ENCODE results near the gene DPY19L1.
"Not testable (repeated sequence)": the region's sequence is repeated elsewhere in the genome, so short reads cannot be mapped to it uniquely, and the experiment has no call there.

DPY19L1 gene

DNA sequence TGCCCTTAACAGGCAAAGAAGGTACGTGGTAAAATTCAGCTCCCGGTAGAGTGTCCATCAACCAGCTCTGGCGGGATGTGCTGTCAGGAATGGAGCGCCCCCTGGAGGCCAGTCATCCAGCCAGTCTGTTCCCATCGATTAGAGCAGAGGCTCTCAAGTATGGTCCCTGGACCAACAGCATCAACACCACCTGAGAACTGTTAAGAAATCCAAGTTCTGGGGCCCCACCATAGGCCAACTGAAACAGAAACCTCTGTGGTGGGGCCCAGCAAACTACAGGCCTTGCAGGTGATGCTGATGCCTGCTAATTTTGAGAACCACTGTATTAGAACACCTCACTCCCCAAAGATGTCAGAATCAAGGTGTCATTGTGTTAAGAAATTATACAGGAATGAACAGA lies 109.2 kb downstream of the DPY19L1 start:
- peak; percentile 37 to 46 (median 41) for DNase-seq (ENCODE audit: low read depth in 2 of 3, low spot score in 1 of 3)

DNA sequence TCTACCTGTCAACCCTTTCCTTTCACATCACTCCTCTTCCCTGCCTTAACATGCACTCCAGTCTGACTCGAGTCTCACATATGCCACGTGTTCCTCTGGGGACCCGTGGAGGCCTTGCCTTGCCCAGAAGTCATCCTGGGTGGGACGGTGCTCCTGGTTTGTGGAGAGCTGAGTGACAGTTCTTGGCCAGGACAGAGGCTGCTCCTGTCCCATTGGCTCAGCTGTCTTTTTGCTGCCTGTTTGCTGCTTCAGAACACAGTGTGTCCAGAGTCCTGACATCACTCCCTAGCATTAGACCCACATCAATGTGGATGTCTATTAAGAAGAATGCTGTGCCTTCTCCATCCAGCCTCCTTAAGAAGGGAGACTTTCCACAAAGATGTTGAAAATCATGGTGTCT lies 116.8 kb downstream of the DPY19L1 start:
- not testable (repeated sequence) for DNase-seq (ENCODE audit: low read depth in 2 of 3, low spot score in 1 of 3)

DNA sequence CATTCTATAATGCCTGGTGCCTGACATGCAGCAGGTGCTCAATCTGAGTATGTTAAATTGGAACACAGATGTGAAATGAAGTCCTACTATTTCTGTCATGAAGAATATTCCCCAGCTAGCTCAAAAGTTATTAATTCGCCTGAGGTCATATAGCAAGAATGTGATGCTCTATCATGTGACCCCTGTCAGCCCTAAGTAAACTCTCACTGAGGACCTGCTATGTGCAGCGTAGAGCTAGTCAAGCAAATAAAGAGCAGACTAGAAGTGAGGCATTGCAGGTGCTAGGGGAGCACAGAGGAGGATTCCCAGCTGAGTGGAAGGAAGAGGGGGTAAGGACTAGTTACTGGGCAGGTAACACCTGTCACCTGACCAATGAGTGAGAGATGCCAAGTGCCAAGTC lies 118.2 kb downstream of the DPY19L1 start:
- DNase-seq (ENCODE audit: low read depth in 2 of 3, low spot score in 1 of 3) = not testable (repeated sequence)

GRCh38 chr7:34918198-34918861 lies 119.0 kb downstream of the DPY19L1 start:
- not testable (repeated sequence) for DNase-seq (ENCODE audit: low read depth in 2 of 3, low spot score in 1 of 3)

- not testable (repeated sequence) for DNase-seq (ENCODE audit: low read depth in 2 of 3, low spot score in 1 of 3)
Observed at GRCh38 chr7:34917515-34917914, 119.8 kb downstream of the DPY19L1 start.

GRCh38 chr7:34916267-34916666 lies 121.0 kb downstream of the DPY19L1 start:
- no peak for DNase-seq (ENCODE audit: low read depth in 2 of 3, low spot score in 1 of 3)

GRCh38 chr7:34912236-34912635 lies 125.0 kb downstream of the DPY19L1 start:
- DNase-seq (ENCODE audit: low read depth in 2 of 3, low spot score in 1 of 3) = no peak

GRCh38 chr7:34906266-34906850 lies 130.9 kb downstream of the DPY19L1 start:
- not testable (repeated sequence) for DNase-seq (ENCODE audit: low read depth in 2 of 3, low spot score in 1 of 3)

DNA sequence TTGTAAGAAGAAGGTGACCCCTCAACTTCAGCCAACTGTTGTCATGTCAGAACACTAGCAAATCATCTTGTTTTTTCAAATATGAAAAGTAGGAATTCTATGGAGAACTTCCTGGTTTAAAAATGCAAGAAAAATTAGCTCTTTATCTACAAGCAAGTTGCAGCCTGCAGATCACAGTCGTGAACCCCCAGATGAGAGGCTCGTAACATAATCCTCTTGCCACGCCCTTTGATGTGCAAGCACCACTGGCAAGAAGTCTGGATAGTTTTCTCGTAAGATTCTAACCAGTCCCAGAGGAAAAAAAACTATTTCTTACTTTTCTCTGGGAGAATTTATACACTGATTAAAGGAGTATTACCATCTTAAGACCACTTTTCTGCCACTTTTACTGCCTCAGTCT lies 132.3 kb downstream of the DPY19L1 start:
- DNase-seq (ENCODE audit: low read depth in 2 of 3, low spot score in 1 of 3) = no peak

DNA sequence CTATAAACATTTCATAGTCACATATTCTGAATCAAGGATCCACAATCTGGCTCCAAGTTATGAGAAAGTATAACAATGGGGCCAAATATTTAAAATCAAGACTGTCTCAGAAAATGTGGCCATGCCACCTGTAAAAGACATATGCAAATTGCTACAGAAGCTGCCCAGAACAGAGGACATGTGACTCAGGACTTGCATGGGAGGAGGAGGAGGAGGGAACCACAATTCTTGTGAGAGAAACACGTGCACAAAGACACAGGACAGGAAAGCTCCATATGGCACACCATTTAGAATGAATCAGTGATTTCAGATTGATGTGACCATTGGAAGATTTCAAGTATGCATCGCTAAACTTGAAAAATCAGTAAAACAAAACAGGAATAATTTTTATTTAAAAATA lies 133.4 kb downstream of the DPY19L1 start:
- not testable (repeated sequence) for DNase-seq (ENCODE audit: low read depth in 2 of 3, low spot score in 1 of 3)

DNA sequence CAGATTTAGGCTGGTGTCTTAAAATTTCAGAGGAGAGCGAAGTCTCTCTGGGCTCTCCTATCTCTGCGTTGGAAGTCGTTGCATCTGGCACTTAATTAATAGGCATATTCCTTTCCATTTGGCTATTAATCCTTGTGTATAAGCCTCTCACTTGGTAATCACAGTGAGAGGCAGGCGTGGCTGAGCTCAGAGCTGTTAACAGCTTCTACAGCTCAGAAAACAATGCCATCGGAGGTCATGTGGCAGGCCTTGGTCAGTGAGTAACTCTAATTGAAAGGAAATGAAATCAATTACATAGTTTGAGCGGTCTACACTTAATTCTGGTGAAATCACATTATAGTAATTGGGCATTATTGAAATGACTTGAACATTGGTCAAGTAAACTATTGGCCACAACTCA lies 135.1 kb downstream of the DPY19L1 start:
- DNase-seq (ENCODE audit: low read depth in 2 of 3, low spot score in 1 of 3) = no peak

DNA sequence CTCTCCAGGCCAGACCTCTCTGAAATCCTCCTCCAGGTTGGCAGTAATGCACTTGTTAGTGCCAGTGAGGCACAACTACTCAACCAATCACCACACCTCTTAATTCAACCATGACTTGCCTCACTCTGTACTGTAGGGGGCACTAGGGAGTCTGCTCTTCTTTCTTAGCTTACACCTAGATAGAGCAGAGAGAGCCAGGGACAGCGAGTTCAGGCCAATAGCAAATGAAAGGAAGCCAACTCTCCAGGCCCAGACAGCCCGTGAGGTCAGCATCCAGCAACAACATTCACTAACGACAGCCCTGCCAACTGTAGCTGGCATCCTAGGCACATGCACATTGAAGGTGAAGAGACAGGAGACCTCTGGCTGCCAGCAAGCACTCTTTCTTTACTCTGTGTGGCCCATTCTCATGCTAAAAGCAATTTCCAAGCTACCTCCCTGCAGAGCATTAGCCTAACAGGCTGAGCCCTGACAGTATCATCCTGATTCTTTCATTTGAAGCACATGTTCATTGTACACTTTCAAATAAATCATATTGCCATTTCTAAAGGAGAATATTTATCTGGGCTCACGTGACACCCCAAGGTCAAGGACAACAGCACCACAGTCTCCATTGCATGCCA lies 136.3 kb downstream of the DPY19L1 start:
- DNase-seq (ENCODE audit: low read depth in 2 of 3, low spot score in 1 of 3) = peak in 1 of 3 donors; percentile 0

GRCh38 chr7:34895202-34895601 lies 142.1 kb downstream of the DPY19L1 start:
- DNase-seq (ENCODE audit: low read depth in 2 of 3, low spot score in 1 of 3) = no peak

GRCh38 chr7:34889951-34890350 lies 147.3 kb downstream of the DPY19L1 start:
- no peak for DNase-seq (ENCODE audit: low read depth in 2 of 3, low spot score in 1 of 3)

DNA sequence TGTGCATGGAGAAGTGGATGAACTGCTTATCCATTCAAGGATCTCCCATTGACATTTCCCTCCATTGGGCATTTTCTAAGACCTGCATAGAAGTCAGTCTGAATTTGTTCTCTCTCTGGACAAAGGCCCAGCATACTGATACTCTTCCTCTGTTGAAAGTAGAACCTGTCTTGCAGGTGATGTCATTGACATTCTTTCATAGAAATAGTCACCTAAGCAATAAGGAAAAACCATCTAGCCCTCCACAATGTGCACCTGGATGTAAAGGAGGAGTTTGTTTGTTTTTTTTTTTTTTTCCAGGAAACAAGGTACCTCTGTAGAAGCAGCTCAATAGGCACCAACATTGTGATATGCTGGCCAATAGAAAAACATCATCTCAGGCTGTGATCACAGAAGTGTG lies 150.4 kb downstream of the DPY19L1 start:
- DNase-seq (ENCODE audit: low read depth in 2 of 3, low spot score in 1 of 3) = no peak

GRCh38 chr7:34883855-34884254 lies 153.4 kb downstream of the DPY19L1 start:
- not testable (repeated sequence) for DNase-seq (ENCODE audit: low read depth in 2 of 3, low spot score in 1 of 3)

GRCh38 chr7:34879871-34880270 lies 157.4 kb downstream of the DPY19L1 start:
- no peak for DNase-seq (ENCODE audit: low read depth in 2 of 3, low spot score in 1 of 3)

DNA sequence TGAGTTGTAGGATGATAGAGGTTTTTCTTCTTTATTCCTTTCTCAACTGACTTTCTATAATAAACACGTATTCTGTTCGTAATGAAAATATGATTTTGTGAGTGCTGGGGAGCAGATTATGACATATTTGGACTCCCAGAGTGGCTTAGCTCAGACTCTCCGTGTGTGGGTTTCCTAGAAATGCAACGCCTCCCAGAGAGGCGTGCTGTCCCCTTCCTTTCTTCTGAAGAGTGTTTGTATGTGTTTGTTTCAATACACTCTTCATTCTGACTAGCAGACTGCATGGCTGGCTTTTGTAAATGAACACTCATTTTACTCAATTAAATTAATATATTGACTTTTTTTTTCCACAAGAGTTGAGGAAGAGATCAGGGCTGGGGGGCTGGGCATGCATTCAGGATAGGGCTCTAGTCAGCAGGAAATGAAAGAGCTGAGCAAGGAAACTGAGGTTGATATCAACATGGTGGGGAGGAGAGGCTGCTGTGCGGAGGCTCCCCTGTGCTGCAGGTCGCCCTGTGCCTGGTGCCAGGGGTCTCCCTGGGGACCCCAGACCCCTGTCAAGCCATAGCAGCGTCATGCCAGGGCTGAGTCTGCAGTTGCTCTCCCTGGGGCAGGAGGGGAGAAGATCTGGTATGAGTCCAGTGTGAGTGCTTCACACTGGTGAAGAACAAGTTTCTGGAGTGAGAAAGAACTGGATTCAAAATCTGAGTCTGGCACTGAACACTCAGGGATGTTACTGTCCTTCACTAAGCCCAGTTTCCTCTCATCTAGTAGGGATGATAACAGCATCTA lies 158.1 kb downstream of the DPY19L1 start:
- not testable (repeated sequence) for DNase-seq (ENCODE audit: low read depth in 2 of 3, low spot score in 1 of 3)

Measured in stimulated activated CD4-positive, alpha-beta T cell treated with anti-CD3 and anti-CD28 coated beads, Interleukin-12 subunit alpha, Interleukin-12 subunit beta, amount 100 ng/mL, for 48 hours (primary cell).